ENCODE measurements around the gene INSIG2. TPM values are rescaled to one million over a fixed set of nuclear protein-coding genes. Genes with fewer than 3 reads are reported as not detected.

Gene INSIG2
- total and polyA plus RNA-seq, 3 experiments from 2014 or later, result 13.4 to 22.1 (median 16.9) TPM

GRCh38 chr2:118119761-118120400, 31.6 kb downstream of the INSIG2 start:
- Mint-ChIP-seq H3K27me3 (peaks cover 0 to 2% of the 10 kb centered on the region in 2 donors), H3K36me3 (peaks cover 0 to 3% (median 0%) of the 10 kb centered on the region in 3 donors), H3K9me3 (no peaks in the 10 kb centered on the region), H3K4me3 (no peak overlapping the region), H3K4me1 (no peaks in the 10 kb centered on the region), H3K27ac (no peak overlapping the region)
- Histone ChIP-seq H3K27ac (ENCODE audit: low read depth, low read length) (no peak overlapping the region), H3K9me3 (ENCODE audit: low read length) (no peaks in the 10 kb centered on the region), H3K4me3 (ENCODE audit: low read length) (no peak overlapping the region), H3K4me1 (ENCODE audit: insufficient read depth, low read length) (no peaks in the 10 kb centered on the region), H3K27me3 (ENCODE audit: insufficient read depth, low read length, poor library complexity, severe bottlenecking) (no peaks in the 10 kb centered on the region), H3K36me3 (ENCODE audit: insufficient read depth, low read length) (no peaks in the 10 kb centered on the region)
- no peak for DNase-seq
- CTCF ChIA-PET, result no interaction called here
- POLR2A ChIA-PET, result no interaction called here

DNA sequence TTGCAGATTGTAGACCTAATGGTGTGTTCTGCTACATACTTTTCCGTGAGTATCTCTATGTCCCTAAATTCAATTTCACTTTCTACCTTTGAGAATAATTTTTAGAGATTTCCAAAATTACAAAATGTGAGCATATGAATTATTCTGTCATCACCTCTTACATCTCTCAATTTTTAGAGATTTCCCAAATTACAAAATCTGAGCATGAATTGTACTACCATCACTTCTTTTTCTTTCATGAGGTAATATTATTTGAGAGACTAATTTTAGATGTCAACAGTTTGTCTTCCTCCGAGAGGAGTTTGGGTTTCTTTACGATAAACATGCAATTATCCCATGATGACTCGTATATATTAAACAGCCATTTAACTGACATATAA, 32.1 kb downstream of the INSIG2 start:
- no peaks in the 10 kb centered on the region for H3K9me3 Mint-ChIP-seq
- ChIA-PET POLR2A (no interaction called here), CTCF (no interaction called here)
- H3K36me3 Mint-ChIP-seq, result peaks cover 0 to 3% (median 0%) of the 10 kb centered on the region in 3 donors
- H3K4me1 ChIP-seq (ENCODE audit: insufficient read depth, low read length), result no peaks in the 10 kb centered on the region
- peaks cover 0 to 6% of the 10 kb centered on the region in 2 donors for H3K27me3 Mint-ChIP-seq
- H3K4me3 Mint-ChIP-seq, result no peak overlapping the region
- no peak for DNase-seq
- H3K9me3 ChIP-seq (ENCODE audit: low read length), result no peaks in the 10 kb centered on the region
- no peaks in the 10 kb centered on the region for H3K4me1 Mint-ChIP-seq
- H3K27me3 ChIP-seq (ENCODE audit: insufficient read depth, low read length, poor library complexity, severe bottlenecking), result peaks cover 5% of the 10 kb centered on the region
- no peak overlapping the region for H3K27ac ChIP-seq (ENCODE audit: low read depth, low read length)
- H3K27ac Mint-ChIP-seq, result no peak overlapping the region
- H3K36me3 ChIP-seq (ENCODE audit: insufficient read depth, low read length), result no peaks in the 10 kb centered on the region
- H3K4me3 ChIP-seq (ENCODE audit: low read length), result no peak overlapping the region

- Mint-ChIP-seq H3K27ac (no peak overlapping the region), H3K9me3 (no peaks in the 10 kb centered on the region), H3K4me1 (no peaks in the 10 kb centered on the region), H3K27me3 (peaks cover 5 to 11% of the 10 kb centered on the region in 2 donors), H3K36me3 (peaks cover 0 to 3% (median 0%) of the 10 kb centered on the region in 3 donors), H3K4me3 (no peak overlapping the region)
- no peaks in the 10 kb centered on the region for H3K9me3 ChIP-seq (ENCODE audit: low read length)
- H3K27ac ChIP-seq (ENCODE audit: low read depth, low read length), result no peak overlapping the region
- no peaks in the 10 kb centered on the region for H3K4me1 ChIP-seq (ENCODE audit: insufficient read depth, low read length)
- H3K4me3 ChIP-seq (ENCODE audit: low read length), result no peak overlapping the region
- no peak for DNase-seq
- ChIA-PET POLR2A (no interaction called here), CTCF (no interaction called here)
- no peaks in the 10 kb centered on the region for H3K36me3 ChIP-seq (ENCODE audit: insufficient read depth, low read length)
- peaks cover 10% of the 10 kb centered on the region for H3K27me3 ChIP-seq (ENCODE audit: insufficient read depth, low read length, poor library complexity, severe bottlenecking)
Observed at GRCh38 chr2:118121101-118121500, 32.8 kb downstream of the INSIG2 start.

DNA sequence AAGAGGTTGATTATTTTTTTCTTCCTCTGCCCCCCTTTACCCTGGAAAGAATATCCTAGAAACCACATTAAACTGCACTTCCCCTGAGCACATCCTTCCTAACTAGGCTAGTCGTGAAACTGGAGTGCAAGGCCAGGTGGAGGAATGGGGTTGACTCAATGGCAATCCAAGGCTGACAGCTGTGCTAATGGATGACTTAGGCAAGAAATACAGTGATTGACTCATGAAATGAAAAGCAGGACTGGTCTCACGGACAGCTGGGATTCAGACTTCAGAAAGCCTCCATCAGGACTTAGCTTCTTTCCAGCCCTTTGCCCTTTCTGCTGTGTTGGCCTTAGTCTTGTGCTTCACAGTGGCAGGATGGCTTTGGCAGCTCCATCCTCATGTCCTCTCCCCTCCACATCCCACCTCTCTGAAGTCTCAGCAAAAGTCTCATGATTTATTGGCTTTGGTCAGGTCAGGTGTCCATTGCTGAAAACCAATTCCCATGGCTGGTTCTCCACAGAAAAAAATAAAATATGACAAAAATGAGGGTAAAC, 33.8 kb downstream of the INSIG2 start:
- no peak overlapping the region for H3K4me3 Mint-ChIP-seq
- Histone ChIP-seq H3K27me3 (ENCODE audit: insufficient read depth, low read length, poor library complexity, severe bottlenecking) (peaks cover 10% of the 10 kb centered on the region), H3K4me3 (ENCODE audit: low read length) (no peak overlapping the region), H3K36me3 (ENCODE audit: insufficient read depth, low read length) (no peaks in the 10 kb centered on the region), H3K27ac (ENCODE audit: low read depth, low read length) (no peak overlapping the region), H3K4me1 (ENCODE audit: insufficient read depth, low read length) (no peaks in the 10 kb centered on the region), H3K9me3 (ENCODE audit: low read length) (no peaks in the 10 kb centered on the region)
- peaks cover 0 to 3% (median 0%) of the 10 kb centered on the region in 3 donors for H3K36me3 Mint-ChIP-seq
- H3K27ac Mint-ChIP-seq, result peak overlapping the region in 1 of 8 donors; percentile 10
- H3K4me1 Mint-ChIP-seq, result no peaks in the 10 kb centered on the region
- ChIA-PET CTCF (no interaction called here), POLR2A (interaction anchor here (0.7 kb wide), 1 partner anchor 126 kb away, joined by 3 read pairs; no protein-coding TSS in a partner anchor)
- H3K9me3 Mint-ChIP-seq, result no peaks in the 10 kb centered on the region
- no peak for DNase-seq
- peaks cover 6 to 15% of the 10 kb centered on the region in 2 donors for H3K27me3 Mint-ChIP-seq

- Histone ChIP-seq H3K9me3 (ENCODE audit: low read length) (no peaks in the 10 kb centered on the region), H3K27ac (ENCODE audit: low read depth, low read length) (no peak overlapping the region), H3K27me3 (ENCODE audit: insufficient read depth, low read length, poor library complexity, severe bottlenecking) (peaks cover 10% of the 10 kb centered on the region), H3K36me3 (ENCODE audit: insufficient read depth, low read length) (no peaks in the 10 kb centered on the region), H3K4me3 (ENCODE audit: low read length) (no peak overlapping the region), H3K4me1 (ENCODE audit: insufficient read depth, low read length) (no peaks in the 10 kb centered on the region)
- DNase-seq, result no peak
- peaks cover 10 to 22% of the 10 kb centered on the region in 2 donors for H3K27me3 Mint-ChIP-seq
- H3K9me3 Mint-ChIP-seq, result no peaks in the 10 kb centered on the region
- no peak overlapping the region for H3K4me3 Mint-ChIP-seq
- H3K36me3 Mint-ChIP-seq, result peaks cover 0 to 3% (median 0%) of the 10 kb centered on the region in 3 donors
- H3K27ac Mint-ChIP-seq, result peak overlapping the region in 1 of 8 donors; percentile 10
- H3K4me1 Mint-ChIP-seq, result no peaks in the 10 kb centered on the region
- POLR2A ChIA-PET, result interaction anchor here (0.7 kb wide), 1 partner anchor 127 kb away, joined by 3 read pairs; no protein-coding TSS in a partner anchor
- CTCF ChIA-PET, result no interaction called here
Observed at GRCh38 chr2:118122594-118123281, 34.5 kb downstream of the INSIG2 start.

DNA sequence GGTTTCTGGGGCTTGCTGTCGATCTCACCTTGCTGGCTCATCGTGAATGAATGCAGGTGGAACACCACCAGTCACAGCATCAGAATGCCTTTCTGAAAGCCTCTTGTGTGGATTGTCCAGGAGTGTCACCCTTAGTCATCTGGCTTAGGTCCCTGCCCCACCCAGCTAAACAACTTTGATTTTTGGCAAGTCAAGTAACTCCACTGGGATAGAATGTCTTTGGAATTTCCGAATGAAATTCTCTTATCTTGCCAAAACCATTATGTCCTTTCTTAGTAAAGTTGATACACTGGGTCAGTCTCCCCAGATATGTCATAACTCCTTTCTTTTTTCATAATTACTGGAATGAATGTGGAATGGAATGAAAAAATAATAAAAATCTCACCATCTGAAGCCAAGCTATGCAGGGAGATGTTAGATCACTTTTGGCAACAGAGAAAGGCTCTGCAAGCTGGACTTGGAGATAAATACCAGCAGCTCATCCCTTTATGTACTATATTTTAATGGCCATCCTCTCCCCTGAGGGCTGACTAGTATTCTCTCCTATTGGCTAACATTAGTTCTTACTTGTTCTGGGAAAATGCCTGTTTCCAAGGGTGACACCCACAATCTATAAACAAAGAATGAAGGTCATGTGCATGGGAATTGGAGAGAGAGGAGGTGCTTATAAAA, 35.4 kb downstream of the INSIG2 start:
- Mint-ChIP-seq H3K27me3 (peaks cover 15 to 31% of the 10 kb centered on the region in 2 donors), H3K4me3 (no peak overlapping the region), H3K27ac (no peak overlapping the region), H3K9me3 (no peaks in the 10 kb centered on the region), H3K36me3 (peaks cover 0 to 1% (median 0%) of the 10 kb centered on the region in 3 donors), H3K4me1 (no peaks in the 10 kb centered on the region)
- no peaks in the 10 kb centered on the region for H3K4me1 ChIP-seq (ENCODE audit: insufficient read depth, low read length)
- POLR2A ChIA-PET, result no interaction called here
- H3K36me3 ChIP-seq (ENCODE audit: insufficient read depth, low read length), result no peaks in the 10 kb centered on the region
- H3K27me3 ChIP-seq (ENCODE audit: insufficient read depth, low read length, poor library complexity, severe bottlenecking), result peaks cover 10% of the 10 kb centered on the region
- no peak overlapping the region for H3K4me3 ChIP-seq (ENCODE audit: low read length)
- H3K9me3 ChIP-seq (ENCODE audit: low read length), result no peaks in the 10 kb centered on the region
- H3K27ac ChIP-seq (ENCODE audit: low read depth, low read length), result no peak overlapping the region
- CTCF ChIA-PET, result no interaction called here
- no peak for DNase-seq

GRCh38 chr2:118124288-118124891, 36.1 kb downstream of the INSIG2 start:
- no peak overlapping the region for H3K27ac ChIP-seq (ENCODE audit: low read depth, low read length)
- no peak overlapping the region for H3K27ac Mint-ChIP-seq
- no peaks in the 10 kb centered on the region for H3K4me1 ChIP-seq (ENCODE audit: insufficient read depth, low read length)
- ChIA-PET POLR2A (no interaction called here), CTCF (no interaction called here)
- H3K4me3 ChIP-seq (ENCODE audit: low read length), result no peak overlapping the region
- H3K4me1 Mint-ChIP-seq, result no peaks in the 10 kb centered on the region
- H3K36me3 ChIP-seq (ENCODE audit: insufficient read depth, low read length), result no peaks in the 10 kb centered on the region
- peaks cover 10% of the 10 kb centered on the region for H3K27me3 ChIP-seq (ENCODE audit: insufficient read depth, low read length, poor library complexity, severe bottlenecking)
- peaks cover 0 to under 1% (median 0%) of the 10 kb centered on the region in 3 donors for H3K36me3 Mint-ChIP-seq
- no peak for DNase-seq
- H3K4me3 Mint-ChIP-seq, result no peak overlapping the region
- H3K9me3 ChIP-seq (ENCODE audit: low read length), result no peaks in the 10 kb centered on the region
- no peaks in the 10 kb centered on the region for H3K9me3 Mint-ChIP-seq
- peaks cover 19 to 35% of the 10 kb centered on the region in 2 donors for H3K27me3 Mint-ChIP-seq

- no peak overlapping the region for H3K4me3 ChIP-seq (ENCODE audit: low read length)
- CTCF ChIA-PET, result no interaction called here
- no peaks in the 10 kb centered on the region for H3K36me3 ChIP-seq (ENCODE audit: insufficient read depth, low read length)
- H3K4me1 Mint-ChIP-seq, result peaks cover 0 to 5% (median 4%) of the 10 kb centered on the region in 3 donors
- no peaks in the 10 kb centered on the region for H3K9me3 ChIP-seq (ENCODE audit: low read length)
- H3K27ac Mint-ChIP-seq, result no peak overlapping the region
- POLR2A ChIA-PET, result no interaction called here
- no peak overlapping the region for H3K27ac ChIP-seq (ENCODE audit: low read depth, low read length)
- H3K27me3 Mint-ChIP-seq, result peaks cover 26 to 35% of the 10 kb centered on the region in 2 donors
- no peak for DNase-seq
- H3K27me3 ChIP-seq (ENCODE audit: insufficient read depth, low read length, poor library complexity, severe bottlenecking), result peaks cover 10% of the 10 kb centered on the region
- H3K4me3 Mint-ChIP-seq, result no peak overlapping the region
- H3K36me3 Mint-ChIP-seq, result no peaks in the 10 kb centered on the region
- no peaks in the 10 kb centered on the region for H3K4me1 ChIP-seq (ENCODE audit: insufficient read depth, low read length)
- no peaks in the 10 kb centered on the region for H3K9me3 Mint-ChIP-seq
Observed at GRCh38 chr2:118127250-118127649, 39.0 kb downstream of the INSIG2 start.
